ENCODE results near the gene SPATS2L.

DNA sequence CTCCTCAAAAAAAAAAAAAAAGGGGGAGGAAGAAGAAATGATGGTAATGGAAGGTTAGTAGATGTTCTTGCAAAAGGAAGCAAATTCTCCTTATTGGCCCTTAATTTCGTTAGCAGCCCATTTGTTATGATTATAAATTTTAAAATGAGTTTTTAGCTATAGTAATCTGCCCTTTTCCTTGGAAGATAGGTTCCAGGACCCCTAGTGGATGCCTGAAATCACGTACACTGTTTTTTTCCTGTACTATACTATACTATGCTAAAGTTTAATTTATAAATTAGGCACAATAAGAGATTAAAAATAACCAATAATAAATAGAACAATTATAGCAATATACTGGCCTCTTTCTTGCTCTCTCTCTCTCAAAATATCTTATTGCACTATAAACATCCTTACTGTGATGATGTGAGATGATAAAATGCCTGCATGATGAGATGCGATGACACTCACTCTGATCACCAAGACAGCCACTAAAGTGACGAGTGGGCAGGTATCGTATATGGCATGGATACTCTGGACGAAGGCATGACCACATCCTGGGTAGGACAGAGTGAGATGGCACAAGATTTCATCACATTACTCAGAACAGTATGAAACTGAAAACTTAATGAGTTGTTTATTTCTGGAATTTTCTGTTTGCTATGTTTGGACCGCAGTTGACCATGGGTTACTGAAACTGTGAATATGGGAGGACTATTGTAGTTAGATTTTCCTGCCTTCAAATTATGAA lies 116.2 kb downstream of the SPATS2L start:
- TF ChIP-seq, protein P1, sequence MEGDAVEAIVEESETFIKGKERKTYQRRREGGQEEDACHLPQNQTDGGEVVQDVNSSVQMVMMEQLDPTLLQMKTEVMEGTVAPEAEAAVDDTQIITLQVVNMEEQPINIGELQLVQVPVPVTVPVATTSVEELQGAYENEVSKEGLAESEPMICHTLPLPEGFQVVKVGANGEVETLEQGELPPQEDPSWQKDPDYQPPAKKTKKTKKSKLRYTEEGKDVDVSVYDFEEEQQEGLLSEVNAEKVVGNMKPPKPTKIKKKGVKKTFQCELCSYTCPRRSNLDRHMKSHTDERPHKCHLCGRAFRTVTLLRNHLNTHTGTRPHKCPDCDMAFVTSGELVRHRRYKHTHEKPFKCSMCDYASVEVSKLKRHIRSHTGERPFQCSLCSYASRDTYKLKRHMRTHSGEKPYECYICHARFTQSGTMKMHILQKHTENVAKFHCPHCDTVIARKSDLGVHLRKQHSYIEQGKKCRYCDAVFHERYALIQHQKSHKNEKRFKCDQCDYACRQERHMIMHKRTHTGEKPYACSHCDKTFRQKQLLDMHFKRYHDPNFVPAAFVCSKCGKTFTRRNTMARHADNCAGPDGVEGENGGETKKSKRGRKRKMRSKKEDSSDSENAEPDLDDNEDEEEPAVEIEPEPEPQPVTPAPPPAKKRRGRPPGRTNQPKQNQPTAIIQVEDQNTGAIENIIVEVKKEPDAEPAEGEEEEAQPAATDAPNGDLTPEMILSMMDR (IDR thresholded peaks at IDR 0.05): no peak
- no peak for TF ChIP-seq POLR2A (IDR thresholded peaks at IDR 0.05)
